ENCODE measurements around the gene GPRIN1.
"Not testable (repeated sequence)": the region's sequence is repeated elsewhere in the genome, so short reads cannot be mapped to it uniquely, and the experiment has no call there.

GPRIN1 gene

GRCh38 chr5:176595386-176595943 is 14.5 kb downstream of the GPRIN1 start:
- DNase-seq = no peak

GRCh38 chr5:176594554-176594953 is 15.4 kb downstream of the GPRIN1 start:
- DNase-seq = no peak

- DNase-seq = no peak
These were observed 16.6 kb downstream of the GPRIN1 start for GRCh38 chr5:176593273-176593869.

- DNase-seq = no peak
These were observed 17.4 kb downstream of the GPRIN1 start for GRCh38 chr5:176592573-176592972.

- not testable (repeated sequence) for DNase-seq
These were observed 18.3 kb downstream of the GPRIN1 start for GRCh38 chr5:176591667-176592066.

- DNase-seq = no peak
These were observed 19.8 kb downstream of the GPRIN1 start for GRCh38 chr5:176590035-176590717.

GRCh38 chr5:176589039-176589769 is 20.8 kb downstream of the GPRIN1 start:
- no peak for DNase-seq

- no peak for DNase-seq
These were observed 21.7 kb downstream of the GPRIN1 start for GRCh38 chr5:176588297-176588696.

GRCh38 chr5:176587398-176587797 is 22.6 kb downstream of the GPRIN1 start:
- DNase-seq = no peak

GRCh38 chr5:176583076-176583475 is 26.9 kb downstream of the GPRIN1 start:
- DNase-seq = no peak

GRCh38 chr5:176581361-176581760 is 28.6 kb downstream of the GPRIN1 start:
- DNase-seq = no peak

- DNase-seq = no peak
These were observed 30.6 kb downstream of the GPRIN1 start for GRCh38 chr5:176579323-176579722.

- peak; percentile 22 for DNase-seq
These were observed 31.6 kb downstream of the GPRIN1 start for GRCh38 chr5:176578391-176578808.

- no peak for DNase-seq
These were observed 32.4 kb downstream of the GPRIN1 start for GRCh38 chr5:176577312-176578176.

- no peak for DNase-seq
These were observed 34.2 kb downstream of the GPRIN1 start for GRCh38 chr5:176575488-176576422.

GRCh38 chr5:176575066-176575465 is 34.9 kb downstream of the GPRIN1 start:
- no peak for DNase-seq

GRCh38 chr5:176574297-176574591 is 35.7 kb downstream of the GPRIN1 start:
- no peak for DNase-seq

GRCh38 chr5:176573564-176574296 is 36.2 kb downstream of the GPRIN1 start:
- DNase-seq = peak; percentile 61

- DNase-seq = no peak
These were observed 39.9 kb downstream of the GPRIN1 start for GRCh38 chr5:176570044-176570443.

GRCh38 chr5:176568657-176569056 is 41.3 kb downstream of the GPRIN1 start:
- no peak for DNase-seq

GRCh38 chr5:176565760-176566288 is 44.1 kb downstream of the GPRIN1 start:
- no peak for DNase-seq

Measured in activated effector memory CD4-positive, alpha-beta T cell treated with Interleukin-2 at 50 U/mL for 16 hours (primary cell).